Activated CD4-positive, CD25-positive, alpha-beta regulatory T cell (primary cell): ENCODE measurements around the gene STAT1.
"Not testable (repeated sequence)": the region's sequence is repeated elsewhere in the genome, so short reads cannot be mapped to it uniquely, and the experiment has no call there.

Experiments
- DNase-seq, 4 experiments: peaks; one replicate each; lab custom pipeline; 2025; lab: John Stamatoyannopoulos, UW

The STAT1 gene

DNA sequence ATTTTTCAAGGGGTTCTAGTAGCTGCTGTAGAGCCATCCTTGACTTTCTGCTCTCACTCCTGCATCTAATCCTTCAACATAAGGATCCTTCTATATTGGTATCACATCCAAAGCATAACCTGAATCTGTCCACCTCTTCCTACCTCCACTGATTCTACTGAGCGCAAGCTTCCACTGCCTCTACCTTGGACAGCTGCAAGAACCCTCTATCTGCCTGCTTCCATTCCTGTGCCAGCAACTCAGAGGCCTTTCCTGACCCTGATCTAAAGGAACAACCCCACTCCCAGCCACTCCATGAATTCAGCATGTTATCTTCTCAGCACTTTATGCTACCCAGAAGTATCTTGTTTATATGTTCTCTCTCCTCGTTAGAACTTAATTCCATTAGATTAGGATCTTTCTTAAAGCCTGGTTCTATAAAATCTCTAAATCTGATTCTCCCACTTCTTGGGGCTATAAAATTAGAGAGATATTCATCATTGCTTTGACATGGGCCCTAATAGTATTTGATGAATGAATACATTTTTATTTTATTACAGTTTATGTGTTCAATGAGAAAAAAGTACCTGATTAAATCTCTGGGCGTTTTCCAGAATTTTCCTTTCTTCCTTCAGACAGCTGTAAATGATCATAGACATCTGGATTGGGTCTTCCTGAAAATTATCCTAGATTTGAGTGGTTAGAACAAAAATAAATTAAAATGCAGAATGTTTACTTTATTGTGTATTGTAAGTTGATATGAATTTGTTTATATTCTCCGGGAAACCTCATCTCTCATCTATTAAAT, 6.8 kb downstream of the STAT1 start:
- no peak for DNase-seq

DNA sequence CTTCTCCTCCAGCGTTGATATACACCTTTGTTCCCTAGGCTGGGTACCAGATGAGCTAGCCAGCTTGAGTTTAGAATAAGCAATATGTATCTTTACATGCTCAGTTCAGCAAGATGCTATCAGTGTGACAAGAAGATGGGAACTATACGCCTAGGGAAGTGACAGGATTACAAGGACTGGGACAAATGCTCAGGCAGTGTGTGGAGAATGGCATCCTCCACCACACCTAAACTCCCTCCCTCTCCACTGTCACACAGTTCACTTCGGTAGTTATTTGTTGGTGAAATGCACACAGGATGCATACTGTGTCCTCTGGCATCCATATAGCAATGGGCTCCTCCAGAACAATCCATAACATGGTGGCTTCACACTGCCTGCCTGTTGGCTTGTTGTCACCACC, 7.7 kb downstream of the STAT1 start:
- DNase-seq, result no peak

DNA sequence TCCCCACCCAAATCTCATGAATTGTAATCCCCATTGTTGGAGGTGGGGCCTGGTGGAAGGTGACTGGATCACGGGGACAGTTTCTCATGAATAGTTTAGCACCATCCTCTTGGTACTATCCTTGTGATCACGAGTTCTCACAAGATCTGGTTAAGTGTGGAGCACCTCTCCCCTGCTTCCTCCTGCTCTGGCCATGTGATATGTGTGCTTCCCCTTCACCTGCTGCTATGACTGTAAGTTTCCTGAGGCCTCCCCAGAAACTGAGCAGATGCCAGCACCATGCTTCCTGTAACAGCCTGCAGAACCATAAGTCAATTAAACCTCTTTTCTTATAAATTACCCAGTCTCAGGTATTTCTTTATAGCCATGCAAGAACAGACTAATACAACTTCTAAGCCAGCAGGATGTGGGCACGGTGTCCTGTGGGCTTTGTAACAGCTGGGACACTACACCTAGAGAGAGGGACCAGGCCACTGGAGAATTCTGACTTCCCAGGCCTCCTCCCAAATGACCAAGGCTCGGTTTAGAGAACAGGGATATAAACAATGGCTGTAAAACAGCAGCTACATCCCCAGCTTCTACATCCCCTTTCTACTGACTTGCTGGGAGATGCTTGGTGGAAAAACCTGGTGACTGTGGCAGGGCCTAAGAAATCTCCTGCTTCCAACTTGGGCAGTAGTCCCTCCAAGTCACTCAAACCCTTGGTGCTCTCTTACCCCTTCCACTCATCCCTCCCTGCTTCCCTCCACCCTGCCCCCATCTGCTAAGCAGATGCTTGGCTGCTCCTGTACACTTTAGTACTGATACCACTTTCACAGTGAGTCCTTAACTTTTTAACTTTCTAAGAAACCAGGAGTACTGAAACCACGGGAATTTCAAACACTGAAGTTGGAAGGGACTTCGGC, 10.3 kb downstream of the STAT1 start:
- no peak for DNase-seq

DNA sequence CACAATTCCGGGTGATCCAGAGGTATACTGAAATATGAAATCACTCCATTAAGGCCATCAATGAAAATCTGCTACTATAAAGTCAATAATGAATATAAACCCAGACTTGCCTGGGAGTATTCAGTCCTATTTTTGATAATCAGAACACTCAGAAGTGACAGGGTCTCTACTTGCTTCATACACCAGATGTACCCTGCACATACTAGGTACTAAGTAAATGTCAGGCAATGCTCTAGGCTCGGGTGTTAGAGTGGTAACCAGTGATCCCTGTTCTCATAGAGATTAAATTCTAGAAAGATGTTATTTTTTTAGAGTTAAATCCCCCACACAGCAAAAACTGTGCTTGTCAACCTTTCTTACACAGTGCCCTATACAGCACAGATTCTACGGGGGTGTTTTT, 12.3 kb downstream of the STAT1 start:
- DNase-seq, result no peak

DNA sequence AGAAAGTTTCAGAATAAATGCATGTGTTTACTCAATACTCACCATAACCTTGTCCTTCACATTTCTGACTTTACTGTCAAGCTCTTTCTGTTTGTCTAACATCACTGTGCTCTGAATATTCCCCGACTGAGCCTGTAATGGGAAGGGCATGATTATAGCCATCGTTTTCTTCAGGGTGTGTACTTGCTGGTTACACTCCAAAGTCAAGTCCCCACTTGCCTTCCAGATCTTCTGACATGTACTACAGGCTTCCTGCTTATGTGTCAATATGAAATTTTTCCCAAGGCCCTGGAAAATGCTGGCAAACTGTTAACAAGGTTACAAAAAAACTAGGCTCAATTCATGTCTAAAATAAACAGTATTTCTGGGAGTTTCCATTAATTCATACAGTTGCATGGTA, 12.9 kb downstream of the STAT1 start:
- no peak for DNase-seq

DNA sequence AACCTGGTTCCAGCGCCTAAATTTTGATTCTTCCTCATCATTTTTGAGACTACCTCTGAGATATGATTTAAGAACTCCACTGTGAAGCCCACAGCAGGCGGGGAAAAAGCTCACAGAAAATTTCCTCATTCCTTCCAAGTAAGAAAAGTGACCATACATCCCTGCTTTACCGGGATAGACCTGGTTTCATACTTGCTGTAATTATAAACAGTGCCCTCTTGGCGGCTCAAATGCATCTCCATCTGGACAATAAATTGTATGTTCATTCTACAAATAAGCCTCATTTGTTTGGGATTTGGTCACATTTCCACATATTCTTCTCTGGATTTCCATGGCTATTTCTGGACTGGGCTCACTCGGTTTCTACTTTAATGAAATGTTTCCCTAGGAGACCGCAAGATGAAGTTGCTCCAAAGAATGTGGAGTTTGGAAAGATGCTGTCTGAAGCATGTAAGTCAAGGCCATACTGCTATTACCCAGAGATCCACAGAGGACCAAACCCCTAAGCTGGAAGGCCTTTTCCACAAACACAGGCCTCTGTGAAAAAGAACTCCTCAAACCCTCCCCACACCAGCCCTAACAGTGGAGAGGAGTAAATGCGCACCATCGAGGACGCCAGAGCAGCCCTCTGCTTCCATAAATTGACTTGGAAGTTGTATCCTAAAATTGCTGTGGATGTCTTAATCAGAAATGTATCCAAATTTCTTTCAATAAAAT, 13.9 kb downstream of the STAT1 start:
- no peak for DNase-seq

DNA sequence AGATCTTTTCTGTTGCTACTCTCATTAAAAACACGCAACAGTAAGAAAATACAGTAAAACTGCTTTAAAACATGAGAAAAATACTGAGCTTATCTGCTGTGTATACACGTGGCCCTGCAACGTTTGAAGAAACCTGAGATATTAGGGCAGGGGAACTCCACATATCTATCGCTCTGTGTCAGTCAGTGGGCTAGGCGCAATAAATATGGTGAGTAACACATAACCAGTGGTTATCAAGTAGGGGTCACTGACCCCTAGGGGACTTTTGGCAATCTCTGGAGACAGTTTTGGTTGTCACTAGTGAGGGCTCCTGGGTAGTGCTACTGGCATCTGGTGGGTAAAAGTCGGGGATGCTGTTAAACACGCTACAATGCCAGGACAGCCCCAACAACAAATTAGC, 14.9 kb downstream of the STAT1 start:
- DNase-seq, result no peak

DNA sequence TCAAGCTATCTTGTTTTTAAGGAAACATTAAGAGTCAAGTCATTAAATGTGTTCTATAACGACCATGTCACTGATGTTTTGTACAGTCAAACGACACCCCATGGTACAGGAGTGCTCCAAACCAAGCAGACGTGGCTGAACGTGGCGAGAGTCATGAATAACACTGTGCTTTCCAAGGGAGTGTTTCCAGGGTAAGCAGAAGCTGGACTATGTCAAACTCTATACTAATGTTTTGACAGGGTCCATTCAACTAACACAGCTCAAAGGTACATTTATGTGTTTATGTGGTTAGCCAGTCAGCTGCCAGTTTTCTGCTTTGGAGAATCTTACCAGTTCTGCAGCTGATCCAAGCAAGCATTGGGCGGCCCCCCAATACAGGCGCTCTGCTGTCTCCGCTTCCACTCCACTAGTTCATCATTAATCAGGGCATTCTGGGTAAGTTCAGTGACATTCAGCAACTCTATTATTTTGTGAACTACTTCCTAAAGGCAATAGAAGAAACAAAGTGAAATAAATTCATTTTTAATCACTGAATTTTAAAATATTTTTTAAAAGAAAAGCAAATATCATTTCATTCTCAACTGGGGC, 16.4 kb downstream of the STAT1 start:
- no peak for DNase-seq

DNA sequence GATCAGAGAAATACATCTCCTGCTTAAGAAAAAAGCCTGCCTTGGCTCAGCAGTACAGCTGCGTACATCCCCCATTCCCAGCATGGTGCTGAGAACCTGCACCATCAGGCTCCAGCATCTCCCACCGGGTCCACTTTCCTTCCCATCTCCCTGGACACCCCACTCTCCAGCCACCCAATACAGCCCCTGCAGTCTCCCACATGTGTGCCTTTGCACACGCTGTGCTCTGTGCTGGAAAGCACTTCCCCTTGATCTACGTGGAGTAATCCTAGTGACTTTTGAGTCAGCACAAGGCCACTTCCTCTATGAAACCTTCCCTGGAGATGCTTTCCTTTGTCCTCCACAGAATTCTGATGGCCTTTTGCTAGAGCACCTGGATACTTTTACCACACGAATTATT, 17.0 kb downstream of the STAT1 start:
- DNase-seq, result no peak

DNA sequence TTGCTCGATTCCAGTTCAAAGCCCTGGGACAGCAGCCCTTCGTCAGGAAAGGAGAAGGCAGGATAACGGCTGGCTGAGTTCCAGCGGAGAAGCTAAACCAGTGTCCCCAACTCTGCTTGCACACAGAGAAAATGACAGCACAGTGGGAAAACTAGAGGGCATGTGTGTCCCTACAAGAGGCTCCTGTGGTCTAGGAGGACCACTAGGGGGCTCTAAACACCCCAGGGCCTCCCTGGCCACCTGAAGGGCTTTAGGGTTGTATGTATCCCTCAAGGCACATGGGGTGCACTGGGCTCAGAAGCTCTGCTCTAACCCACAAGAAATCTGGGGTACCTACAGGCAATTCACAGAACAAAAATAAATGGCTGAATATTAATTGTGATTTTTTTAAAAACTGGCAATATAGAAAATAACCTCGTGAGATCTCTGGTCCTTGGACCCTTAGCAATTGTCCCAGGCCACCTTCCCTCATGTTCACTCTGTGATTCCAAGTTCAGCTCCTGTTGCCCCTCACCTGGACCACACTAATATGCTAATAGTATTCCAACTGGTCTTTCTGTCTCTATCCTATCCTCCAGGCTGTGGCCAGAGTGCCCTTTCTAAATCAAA, 17.5 kb downstream of the STAT1 start:
- DNase-seq, result no peak

DNA sequence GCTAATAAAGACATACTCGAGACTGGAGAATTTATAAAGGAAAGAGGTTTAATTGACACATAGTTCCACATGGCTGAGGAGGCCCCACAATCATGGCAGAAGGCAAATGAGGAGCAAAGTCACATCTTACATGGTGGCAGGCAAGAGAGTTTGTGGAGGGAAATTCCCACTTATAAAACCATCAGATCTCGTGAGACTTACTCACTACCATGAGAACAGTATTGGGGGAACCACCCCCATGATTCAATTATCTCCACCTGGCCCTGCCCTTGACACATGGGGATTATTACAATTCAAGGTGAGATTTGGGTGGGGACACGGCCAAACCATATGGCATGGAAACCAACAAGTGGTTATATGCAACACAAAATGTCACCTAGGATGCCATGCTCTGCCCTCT, 18.7 kb downstream of the STAT1 start:
- not testable (repeated sequence) for DNase-seq

DNA sequence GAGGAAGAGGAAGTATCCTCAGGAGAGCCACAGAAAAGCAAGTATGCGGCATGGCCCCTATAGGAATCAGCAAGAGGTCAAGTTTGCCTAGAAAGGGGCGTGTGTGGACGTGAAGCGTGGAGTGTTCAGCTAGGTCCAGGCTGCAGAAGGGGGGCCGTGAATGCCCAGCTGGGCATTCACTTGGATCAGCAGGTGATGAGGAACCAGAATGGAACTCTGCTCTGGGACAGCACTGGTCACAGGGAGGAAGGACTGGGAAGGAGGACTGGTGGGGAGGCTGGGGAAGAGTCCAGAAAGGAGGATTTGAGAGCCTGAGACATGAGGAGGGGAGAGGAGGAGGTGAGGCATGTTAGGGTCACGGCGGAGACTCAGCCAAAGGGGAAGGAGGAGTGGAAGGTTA, 19.8 kb downstream of the STAT1 start:
- DNase-seq, result no peak

DNA sequence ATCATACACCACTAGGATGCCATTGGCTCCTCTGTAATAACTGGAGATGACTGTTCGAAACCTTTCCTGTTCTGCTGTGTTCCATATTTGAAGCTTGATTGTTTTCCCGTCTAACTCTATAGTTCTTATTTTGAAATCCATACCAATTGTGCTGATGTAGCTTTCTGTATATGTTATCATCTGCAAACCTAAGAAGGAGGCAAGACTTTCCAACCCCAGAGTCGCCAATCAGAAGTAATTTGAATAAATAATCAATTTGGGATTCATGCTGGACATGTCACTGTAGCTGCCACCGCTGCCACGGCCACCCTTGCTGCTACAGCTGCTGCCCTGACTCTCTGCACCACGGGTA, 20.7 kb downstream of the STAT1 start:
- DNase-seq, result no peak

DNA sequence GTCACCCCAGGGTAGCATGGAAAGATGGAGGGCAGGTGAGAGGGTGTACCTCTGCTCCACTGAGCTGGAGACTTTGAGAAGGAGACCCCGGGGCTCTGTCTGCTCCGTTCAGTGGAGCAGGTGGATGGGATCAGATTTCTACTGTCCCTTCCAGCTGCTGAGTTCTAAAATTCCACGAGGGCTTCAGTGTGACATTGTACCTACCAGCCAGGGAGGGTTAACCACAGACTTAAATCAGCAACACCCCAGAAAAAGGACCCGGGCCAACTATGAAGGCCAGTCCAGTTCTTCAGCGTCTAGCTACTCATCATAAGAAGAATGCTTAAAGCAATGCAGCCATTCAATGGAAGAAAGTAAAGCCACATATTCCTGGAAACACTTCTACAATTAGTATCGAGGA, 23.8 kb downstream of the STAT1 start:
- no peak for DNase-seq

DNA sequence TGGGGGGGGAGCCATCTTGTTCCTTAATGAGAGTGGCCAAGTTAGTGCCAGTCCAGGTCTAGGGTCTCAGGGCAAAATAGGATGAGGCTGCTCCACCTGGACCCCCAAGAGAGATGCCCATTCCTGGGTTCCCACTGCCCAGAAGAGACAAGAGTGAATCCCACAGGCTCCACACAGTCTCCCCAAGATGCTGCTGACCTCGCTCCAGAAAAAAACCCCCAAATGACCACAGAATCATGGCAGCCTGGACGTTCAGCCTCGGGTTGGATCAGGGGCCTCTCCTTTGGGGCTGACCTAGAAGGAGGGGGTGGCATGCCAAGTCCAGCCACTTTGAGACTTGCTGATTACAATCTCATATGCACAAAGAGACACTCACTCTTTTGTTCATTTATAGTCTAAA, 25.1 kb downstream of the STAT1 start:
- no peak for DNase-seq

DNA sequence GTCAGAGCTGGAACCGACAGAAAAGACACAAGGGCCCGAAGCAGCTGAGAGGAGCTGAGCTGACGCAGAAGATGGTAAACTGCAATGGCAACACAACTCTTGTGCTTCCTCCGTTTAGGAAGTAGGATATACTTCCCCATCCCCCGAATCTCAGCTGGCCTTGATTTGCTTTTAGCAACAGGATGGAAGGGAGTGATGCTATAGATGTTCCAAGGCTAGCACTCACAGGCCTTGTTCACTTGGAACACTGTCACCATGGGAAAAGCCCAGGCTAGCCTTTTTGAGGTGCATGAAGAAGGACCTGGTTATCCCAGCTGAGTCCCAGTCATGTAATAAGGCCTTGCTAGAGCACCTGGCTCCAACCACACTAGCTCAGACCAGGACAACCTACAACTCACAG, 26.0 kb downstream of the STAT1 start:
- DNase-seq, result no peak

DNA sequence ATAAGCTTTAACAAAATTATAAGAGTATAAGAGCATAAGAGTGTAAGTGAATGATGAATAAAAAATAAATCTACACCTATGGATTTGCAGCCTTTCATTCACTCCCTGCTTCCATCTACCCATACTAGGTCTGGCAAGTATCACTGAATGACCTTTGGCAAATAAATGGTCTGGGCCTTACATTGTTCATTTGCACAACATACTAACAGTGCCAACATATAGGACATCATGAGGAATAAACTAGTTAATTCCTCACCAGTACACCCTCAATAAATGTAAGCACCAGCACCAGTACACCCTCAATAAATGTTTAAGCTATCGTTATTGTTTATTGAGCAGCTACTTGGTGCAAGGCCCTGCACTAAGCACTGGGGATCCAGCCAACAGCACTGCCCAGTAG, 26.9 kb downstream of the STAT1 start:
- no peak for DNase-seq

DNA sequence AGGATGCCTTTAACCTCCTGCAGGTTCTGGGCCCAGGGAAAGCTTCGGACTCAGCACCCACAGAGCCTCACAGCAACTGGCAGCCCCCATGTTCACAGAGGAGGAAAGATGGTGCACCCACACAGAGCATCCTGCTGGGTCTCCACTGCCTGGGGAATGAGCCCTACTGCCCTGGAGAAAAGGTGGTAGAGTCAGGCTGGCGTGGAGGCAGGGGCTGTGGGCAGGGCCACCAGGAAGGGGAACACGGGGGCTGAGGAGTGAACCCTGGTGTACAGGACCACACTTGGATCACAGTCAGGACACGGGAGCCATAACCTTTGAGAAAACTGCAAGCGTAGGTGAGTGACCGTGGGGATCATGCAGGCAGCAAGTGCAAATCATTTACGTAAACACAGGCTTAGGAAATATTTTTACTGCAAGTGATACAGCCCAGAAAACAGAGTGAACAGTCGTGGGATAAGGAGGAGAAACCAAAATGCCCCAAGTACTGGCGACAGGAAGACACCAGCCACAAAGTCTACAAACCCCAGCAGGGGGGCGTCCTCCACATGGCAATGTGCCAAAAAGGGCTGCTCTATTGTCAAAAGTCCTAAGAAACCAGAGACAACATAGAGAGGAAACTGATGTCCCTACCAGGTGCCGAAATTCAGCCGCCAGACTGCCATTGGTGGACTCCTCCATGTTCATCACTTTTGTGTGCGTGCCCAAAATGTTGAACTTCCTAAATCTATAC, 27.6 kb downstream of the STAT1 start:
- no peak for DNase-seq

DNA sequence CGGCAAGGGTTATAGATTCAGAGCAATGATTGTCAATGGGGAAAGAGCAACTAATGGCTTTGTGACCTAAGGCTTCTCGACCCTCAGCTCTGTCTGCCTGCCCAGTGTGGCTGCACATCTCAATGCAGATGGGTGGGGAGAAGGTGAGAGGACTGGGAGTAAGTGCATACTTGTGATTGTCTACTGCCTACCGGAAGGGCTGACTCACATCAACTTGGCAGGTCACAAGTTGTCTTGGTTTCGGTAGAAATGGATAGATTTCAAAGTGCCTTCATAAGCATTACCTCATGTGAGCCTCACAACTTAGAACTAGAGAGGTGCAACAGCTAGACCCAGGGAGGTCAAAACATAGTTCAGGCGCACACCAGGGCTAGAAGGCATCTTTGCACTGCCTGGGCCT, 29.4 kb downstream of the STAT1 start:
- no peak for DNase-seq

DNA sequence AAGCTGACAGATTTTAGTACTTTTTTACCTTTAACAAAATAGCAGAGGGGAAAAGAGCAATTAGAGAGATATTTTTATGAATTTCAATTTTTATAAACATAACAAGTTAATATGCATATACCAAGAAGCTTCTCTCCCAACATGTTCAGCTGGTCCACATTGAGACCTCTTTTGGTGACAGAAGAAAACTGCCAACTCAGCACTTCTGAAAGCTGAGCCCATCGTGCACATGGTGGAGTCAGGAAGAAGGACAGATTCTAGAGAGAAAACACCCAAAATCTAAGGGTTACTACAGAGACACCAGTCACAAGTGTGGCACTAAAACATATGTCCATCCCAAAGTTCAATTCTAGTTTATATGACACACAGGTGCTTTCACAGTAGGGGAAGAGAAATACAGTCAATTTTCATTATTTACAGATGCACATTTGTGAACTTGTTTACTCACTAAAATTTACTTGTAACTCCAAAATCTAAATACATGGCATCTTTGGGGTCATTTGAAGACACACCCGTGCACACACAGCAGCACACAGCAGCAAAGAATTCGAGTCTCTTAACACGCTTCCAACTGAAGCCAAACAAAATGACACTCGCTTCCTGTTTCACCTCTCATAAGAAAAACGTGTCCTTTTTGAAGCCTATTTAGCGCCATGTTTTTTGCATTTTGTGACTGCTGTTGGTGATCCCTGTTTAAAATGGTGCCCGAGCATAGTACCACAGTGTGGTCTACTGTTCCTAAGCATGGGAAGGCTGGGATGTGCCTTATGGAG, 31.5 kb downstream of the STAT1 start:
- DNase-seq, result no peak

DNA sequence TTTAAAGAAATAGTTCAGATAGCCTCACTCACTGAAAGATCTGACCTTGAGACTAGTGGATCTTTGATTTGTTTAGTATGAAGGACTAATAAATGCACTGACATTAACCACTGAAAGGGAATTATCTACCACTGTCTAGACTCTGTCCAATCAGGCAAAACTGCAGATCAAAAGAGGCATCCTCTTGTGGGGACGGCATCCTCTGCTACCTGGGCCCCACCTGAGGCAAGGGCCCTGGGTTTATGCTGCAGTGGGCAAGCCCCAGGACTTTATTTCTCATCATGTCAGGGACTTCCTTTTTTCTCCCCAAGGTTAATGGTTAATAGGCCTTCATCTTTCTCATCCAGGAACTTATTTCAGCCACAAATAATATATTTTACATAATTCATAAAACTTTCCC, 32.2 kb downstream of the STAT1 start:
- no peak for DNase-seq
